DMS114 treated with DMSO at 0.1 percent for 48 hours (cell line): ENCODE measurements around the gene GPX3.

Experiments used
- DNase-seq: peaks from one replicate; lab custom pipeline; 2025; ENCODE audit not compliant: unreplicated experiment; lab: John Stamatoyannopoulos, UW

The GPX3 gene

GRCh38 chr5:151056379-151057325 lies 36.3 kb downstream of the GPX3 start:
- DNase-seq = no peak

- DNase-seq = no peak
Observed at GRCh38 chr5:151058301-151058700, 37.9 kb downstream of the GPX3 start.

GRCh38 chr5:151058891-151059489 lies 38.6 kb downstream of the GPX3 start:
- DNase-seq = no peak

GRCh38 chr5:151060742-151061141 lies 40.4 kb downstream of the GPX3 start:
- DNase-seq = no peak

GRCh38 chr5:151062405-151063141 lies 42.2 kb downstream of the GPX3 start:
- DNase-seq = no peak

- no peak for DNase-seq
Observed at GRCh38 chr5:151063142-151063989, 43.0 kb downstream of the GPX3 start.

GRCh38 chr5:151064916-151065499 lies 44.6 kb downstream of the GPX3 start:
- DNase-seq = no peak

- DNase-seq = no peak
Observed at GRCh38 chr5:151065609-151066008, 45.2 kb downstream of the GPX3 start.

GRCh38 chr5:151066920-151067319 lies 46.5 kb downstream of the GPX3 start:
- DNase-seq = no peak

GRCh38 chr5:151067632-151068432 lies 47.4 kb downstream of the GPX3 start:
- no peak for DNase-seq

- no peak for DNase-seq
Observed at GRCh38 chr5:151068433-151069197, 48.2 kb downstream of the GPX3 start.

- no peak for DNase-seq
Observed at GRCh38 chr5:151070449-151070848, 50.1 kb downstream of the GPX3 start.

- no peak for DNase-seq
Observed at GRCh38 chr5:151071021-151071420, 50.6 kb downstream of the GPX3 start.

- DNase-seq = no peak
Observed at GRCh38 chr5:151071848-151072629, 51.6 kb downstream of the GPX3 start.

- DNase-seq = no peak
Observed at GRCh38 chr5:151072630-151073025, 52.2 kb downstream of the GPX3 start.

GRCh38 chr5:151073280-151073679 lies 52.9 kb downstream of the GPX3 start:
- DNase-seq = no peak

- no peak for DNase-seq
Observed at GRCh38 chr5:151074557-151074956, 54.2 kb downstream of the GPX3 start.

- DNase-seq = no peak
Observed at GRCh38 chr5:151075698-151076331, 55.4 kb downstream of the GPX3 start.
